Naive thymus-derived CD4-positive, alpha-beta T cell (primary cell): ENCODE measurements around the gene FAM13B. TPM values are rescaled to one million over a fixed set of nuclear protein-coding genes. Genes with fewer than 3 reads are reported as not detected.

Source experiments
- ATAC-seq: fragments of 150-1000 bp; cut with Tn5 transposase; 2 replicates; pipeline ENCODE4 v1.10.0; 2021; ENCODE audit warnings: mild to moderate bottlenecking, moderate library complexity
- CTCF ChIA-PET: fragments of 350-600 bp; sonication (Branson Sonifier 250); formaldehyde crosslinking; loops from one replicate; lab custom pipeline; 2021; ENCODE audit warnings: antibody characterized with exemption; lab: Charles Lee
- POLR2A ChIA-PET: fragments of 350-600 bp; sonication (Branson Sonifier 250); formaldehyde crosslinking; loops from one replicate; lab custom pipeline; 2021; ENCODE audit warnings: antibody characterized with exemption, inconsistent platforms; lab: Charles Lee
- DNase-seq, 9 donors: peaks; one replicate each; pipeline versions ENCODE4 v3.0.0 to v3.0.0-alpha.2; 2020 to 2022; ENCODE audit warnings: mixed read lengths in 1 of 9
- H3K27ac ChIP-seq: one replicate; pipeline ENCODE4 v1.7.0; 2013; ENCODE audit warnings: mild to moderate bottlenecking, low read depth, low read length, moderate library complexity
- H3K27me3 ChIP-seq, 2 donors: one replicate each; pipeline ENCODE4 v1.7.0; 2013; ENCODE audit warnings: low read length in 2 of 2, mild to moderate bottlenecking in 2 of 2, moderate library complexity in 2 of 2; ENCODE audit not compliant: control insufficient read depth in 2 of 2, insufficient read depth in 2 of 2
- H3K36me3 ChIP-seq, 3 experiments: 1 replicate in 2 of 3; 2 replicates in 1 of 3; pipeline ENCODE4 v1.7.0; 2013; ENCODE audit warnings: low read length in 3 of 3, mild to moderate bottlenecking in 3 of 3, moderate library complexity in 1 of 3; ENCODE audit not compliant: insufficient read depth in 3 of 3, control insufficient read depth in 2 of 3
- H3K4me1 ChIP-seq, 2 donors: one replicate each; pipeline ENCODE4 v1.7.0; 2013; ENCODE audit warnings: low read length in 2 of 2, mild to moderate bottlenecking in 2 of 2, moderate library complexity in 1 of 2; ENCODE audit not compliant: control insufficient read depth in 2 of 2, insufficient read depth in 2 of 2
- H3K4me3 ChIP-seq: 2 replicates; pipeline ENCODE4 v1.7.0; 2013; ENCODE audit warnings: mild to moderate bottlenecking, low read length
- H3K9me3 ChIP-seq, 3 experiments: 1 replicate in 2 of 3; 2 replicates in 1 of 3; pipeline ENCODE4 v1.7.0; 2013; ENCODE audit warnings: low read length in 3 of 3; ENCODE audit not compliant: control insufficient read depth in 2 of 3
- H3K27ac Mint-ChIP-seq, 9 donors: one replicate each; pipeline ENCODE4 v1.8.0; 2020 to 2022; ENCODE audit warnings: mixed read lengths in 9 of 9, mild to moderate bottlenecking in 8 of 9, moderate library complexity in 5 of 9, inconsistent platforms in 2 of 9
- H3K27me3 Mint-ChIP-seq, 5 donors: one replicate each; pipeline ENCODE4 v1.8.0; 2021 to 2022; ENCODE audit warnings: mixed read lengths in 5 of 5, mild to moderate bottlenecking in 1 of 5
- H3K36me3 Mint-ChIP-seq, 5 donors: one replicate each; pipeline ENCODE4 v1.8.0; 2020 to 2022; ENCODE audit warnings: mixed read lengths in 5 of 5, mild to moderate bottlenecking in 3 of 5, inconsistent platforms in 1 of 5
- H3K4me1 Mint-ChIP-seq, 7 donors: one replicate each; pipeline ENCODE4 v1.8.0; 2020 to 2022; ENCODE audit warnings: mixed read lengths in 7 of 7, mild to moderate bottlenecking in 3 of 7, inconsistent platforms in 1 of 7
- H3K4me3 Mint-ChIP-seq, 10 donors: one replicate each; pipeline ENCODE4 v1.8.0; 2020 to 2022; ENCODE audit warnings: mild to moderate bottlenecking in 10 of 10, mixed read lengths in 10 of 10, moderate library complexity in 6 of 10, inconsistent platforms in 2 of 10
- H3K9me3 Mint-ChIP-seq, 11 donors: one replicate each; pipeline ENCODE4 v1.8.0; 2020 to 2022; ENCODE audit warnings: mixed read lengths in 11 of 11, mild to moderate bottlenecking in 4 of 11, inconsistent platforms in 1 of 11, moderate library complexity in 1 of 11
- intact Hi-C, 2 donors: fragments of 100-400 bp; cut with micrococcal nuclease; formaldehyde crosslinking; loops; one replicate each; pipeline ENCODE4 v1.15.1; 2023
- polyA plus RNA-seq, 2 donors: library from polyadenylated mRNA; unstranded; fragments of 300-500 nt; fragmentation: Illumina TruSeq; gene quantifications; one replicate each; pipeline ENCODE4 v1.2.3, GENCODE V29; 2021
- total RNA-seq, 6 experiments: library from RNA in 5 of 6; stranded (reverse) in 5 of 6; gene quantifications; 1 replicate in 5 of 6; 2 replicates in 1 of 6; pipeline ENCODE4 v1.2.3 and lab custom pipeline; 2021 to 2026

Gene FAM13B
- total and polyA plus RNA-seq, 7 experiments from 2014 or later = 17.6 to 58.8 (median 42.0) TPM

DNA sequence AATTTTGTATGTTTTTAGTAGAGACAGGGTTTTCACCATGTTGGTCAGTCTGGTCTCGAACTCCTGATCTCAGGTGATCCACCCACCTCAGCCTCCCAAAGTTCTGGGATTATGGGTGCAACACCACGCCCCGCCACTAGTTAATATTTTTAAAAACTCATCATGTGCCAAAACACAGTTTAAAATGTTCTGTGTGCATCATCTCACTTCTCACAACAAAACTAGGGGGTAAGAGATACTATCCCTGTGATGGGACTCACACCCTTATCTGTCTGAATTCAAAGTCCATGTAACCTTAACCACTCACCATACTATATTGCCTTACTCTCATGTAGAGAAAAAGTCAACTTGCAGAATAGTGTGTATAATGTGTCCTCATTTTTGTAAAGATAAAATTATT lies 141.0 kb downstream of the FAM13B start:
- Histone ChIP-seq H3K9me3 (no peaks in the 10 kb centered on the region), H3K36me3 (no peaks in the 10 kb centered on the region), H3K4me1 (peaks cover 4 to 12% of the 10 kb centered on the region in 2 donors), H3K27me3 (no peaks in the 10 kb centered on the region), H3K27ac (no peak overlapping the region), H3K4me3 (no peak overlapping the region)
- ATAC-seq = no peak
- H3K36me3 Mint-ChIP-seq = no peaks in the 10 kb centered on the region
- H3K9me3 Mint-ChIP-seq = no peaks in the 10 kb centered on the region
- ChIA-PET CTCF (interaction anchor here (0.6 kb wide), 1 partner anchor 161 kb away, joined by 3 read pairs; no protein-coding TSS in a partner anchor), POLR2A (interaction anchor here (0.6 kb wide), 1 partner anchor 46 kb away, joined by 4 read pairs; no protein-coding TSS in a partner anchor)
- H3K27ac Mint-ChIP-seq = peak overlapping the region in 2 of 9 donors; percentile 20 to 55
- intact Hi-C loops = no loop called here
- H3K4me1 Mint-ChIP-seq = peaks cover 7 to 30% (median 18%) of the 10 kb centered on the region in 7 donors
- H3K4me3 Mint-ChIP-seq = no peak overlapping the region
- peak in 2 of 9 donors; percentile 2 to 8 for DNase-seq
- peaks cover 0 to 9% (median 4%) of the 10 kb centered on the region in 5 donors for H3K27me3 Mint-ChIP-seq

GRCh38 chr5:137890845-137891244 lies 142.0 kb downstream of the FAM13B start:
- POLR2A ChIA-PET = no interaction called here
- no peak for DNase-seq
- Histone ChIP-seq H3K9me3 (no peaks in the 10 kb centered on the region), H3K36me3 (no peaks in the 10 kb centered on the region), H3K27ac (no peak overlapping the region), H3K4me3 (no peak overlapping the region), H3K27me3 (no peaks in the 10 kb centered on the region), H3K4me1 (peaks cover 4 to 12% of the 10 kb centered on the region in 2 donors)
- Mint-ChIP-seq H3K27me3 (peaks cover 0 to 7% (median 4%) of the 10 kb centered on the region in 5 donors), H3K4me3 (peak overlapping the region in 1 of 10 donors; percentile 36), H3K27ac (peak overlapping the region in 1 of 9 donors; percentile 96), H3K4me1 (peaks cover 9 to 37% (median 25%) of the 10 kb centered on the region in 7 donors), H3K9me3 (no peaks in the 10 kb centered on the region), H3K36me3 (no peaks in the 10 kb centered on the region)
- ATAC-seq = no peak
- intact Hi-C loops = no loop called here
- CTCF ChIA-PET = interaction anchor here (0.6 kb wide), 1 partner anchor 260 kb away, joined by 3 read pairs; no protein-coding TSS in a partner anchor

- POLR2A ChIA-PET = interaction anchor here (0.7 to 1.6 kb wide), 12 partner anchors 9 to 1404 kb away, joined by 3 to 5 read pairs (median 3); partner anchors contain the start of genes HNRNPA0 and HSPA9
- CTCF ChIA-PET = interaction anchor here (0.6 to 0.8 kb wide), 2 partner anchors 9 to 110 kb away, joined by 3 read pairs; no protein-coding TSS in a partner anchor
- H3K4me1 Mint-ChIP-seq = peaks cover 9 to 37% (median 25%) of the 10 kb centered on the region in 7 donors
Measured at GRCh38 chr5:137888863-137889759, 143.8 kb downstream of the FAM13B start, which contains the start of gene PKD2L2. Gene PKD2L2 (plus strand): TSS chr5:137889457. CDS start chr5:137889492, 35 bp downstream.

GRCh38 chr5:137888466-137888862 lies 144.4 kb downstream of the FAM13B start:
- Histone ChIP-seq H3K9me3 (no peaks in the 10 kb centered on the region), H3K4me1 (peaks cover 4 to 12% of the 10 kb centered on the region in 2 donors), H3K27ac (peak overlapping the region; percentile 81), H3K4me3 (peak overlapping the region; percentile 73), H3K27me3 (no peaks in the 10 kb centered on the region), H3K36me3 (no peaks in the 10 kb centered on the region)
- Mint-ChIP-seq H3K9me3 (no peaks in the 10 kb centered on the region), H3K27me3 (peaks cover 0 to 4% (median 0%) of the 10 kb centered on the region in 5 donors), H3K4me3 (peak overlapping the region; percentile 85 to 95 (median 92)), H3K27ac (peak overlapping the region; percentile 87 to 96 (median 95)), H3K36me3 (no peaks in the 10 kb centered on the region), H3K4me1 (peaks cover 9 to 37% (median 25%) of the 10 kb centered on the region in 7 donors)
- POLR2A ChIA-PET = interaction anchor here (0.7 to 1.6 kb wide), 11 partner anchors 8 to 1405 kb away, joined by 3 to 5 read pairs (median 3); partner anchors contain the start of genes HNRNPA0 and HSPA9
- ATAC-seq (no peak), DNase-seq (peak in 2 of 9 donors; percentile 1 to 12)
- CTCF ChIA-PET = interaction anchor here (0.6 kb wide), 1 partner anchor 110 kb away, joined by 3 read pairs; no protein-coding TSS in a partner anchor
- intact Hi-C loops = no loop called here

More at GRCh38 chr5:137888863-137889759, 143.8 kb downstream of the FAM13B start, which contains the start of gene PKD2L2:
- ATAC-seq (peak; percentile 99), DNase-seq (peak; percentile 62 to 82 (median 78))
- peak within 1 kb of the TSS; percentile 87 to 96 (median 95) for H3K27ac Mint-ChIP-seq
- Histone ChIP-seq H3K4me3 (peak within 1 kb of the TSS; percentile 73), H3K27me3 (no peaks in the 10 kb centered on the region), H3K9me3 (no peaks in the 10 kb centered on the region), H3K36me3 (no peaks in the 10 kb centered on the region), H3K4me1 (peaks cover 4 to 12% of the 10 kb centered on the region in 2 donors), H3K27ac (peak within 1 kb of the TSS; percentile 81)
- intact Hi-C loops = loop anchor here (1.0 kb wide), 2 partner anchors 135 to 143 kb away; partner anchors contain the start of gene HNRNPA0 (in 2 of the 2)
- H3K9me3 Mint-ChIP-seq = no peaks in the 10 kb centered on the region
- H3K4me3 Mint-ChIP-seq = peak within 1 kb of the TSS; percentile 85 to 95 (median 92)
- H3K27me3 Mint-ChIP-seq = peaks cover 0 to 4% (median 0%) of the 10 kb centered on the region in 5 donors
- H3K36me3 Mint-ChIP-seq = no peaks in the 10 kb centered on the region

Other genes starting within 250 kb of the FAM13B start
- gene MYOT, start 165.2 kb downstream of the FAM13B start, total RNA-seq = not detected
- under 1 TPM in 1 of 2 donors, not detected in 1; 0.87 TPM for gene MYOT, start 165.2 kb downstream of the FAM13B start, polyA plus RNA-seq
- under 1 TPM in 2 of 5 experiments, not detected in 3; 0.46 TPM for gene PKD2L2, start 143.6 kb downstream of the FAM13B start, total RNA-seq
- 1 to 10 TPM in 1 of 2 donors, under 1 TPM in 1; 0.26 to 1.2 TPM for gene PKD2L2, start 143.6 kb downstream of the FAM13B start, polyA plus RNA-seq
- not detected for gene WNT8A, start 51.0 kb upstream of the FAM13B start, total RNA-seq
- not detected for gene WNT8A, start 51.0 kb upstream of the FAM13B start, polyA plus RNA-seq
- gene NME5, start 106.3 kb upstream of the FAM13B start, total RNA-seq = not detected
- gene NME5, start 106.3 kb upstream of the FAM13B start, polyA plus RNA-seq = not detected
- gene BRD8, start 145.6 kb upstream of the FAM13B start, total RNA-seq = 10 to 100 TPM; 24.7 to 81.9 (median 66.1) TPM
- gene BRD8, start 145.6 kb upstream of the FAM13B start, polyA plus RNA-seq = 10 to 100 TPM; 27.1 to 34.7 TPM
- 10 to 100 TPM in 1 of 5 experiments, under 1 TPM in 1, not detected in 3; 0.29 to 34.1 TPM for gene KIF20A, start 146.0 kb upstream of the FAM13B start, total RNA-seq
- not detected for gene KIF20A, start 146.0 kb upstream of the FAM13B start, polyA plus RNA-seq
- 10 to 100 TPM; 13.0 to 39.6 (median 25.5) TPM for gene CDC23, start 180.2 kb upstream of the FAM13B start, total RNA-seq
- 10 to 100 TPM; 15.5 to 29.0 TPM for gene CDC23, start 180.2 kb upstream of the FAM13B start, polyA plus RNA-seq
- not detected for gene GFRA3, start 241.5 kb upstream of the FAM13B start, total RNA-seq
- gene GFRA3, start 241.5 kb upstream of the FAM13B start, polyA plus RNA-seq = not detected